HG03520 (cell line): ENCODE data around the gene LARGE1.
"Not testable (repeated sequence)": the region's sequence is repeated elsewhere in the genome, so short reads cannot be mapped to it uniquely, and the experiment has no call there.

Experiments
- ATAC-seq: cut with Tn5 transposase; IDR thresholded peaks from one replicate; pipeline ENCODE4 v1.9.1; 2021; ENCODE audit warnings: mild to moderate bottlenecking, moderate library complexity; ENCODE audit not compliant: unreplicated experiment

Gene LARGE1

DNA sequence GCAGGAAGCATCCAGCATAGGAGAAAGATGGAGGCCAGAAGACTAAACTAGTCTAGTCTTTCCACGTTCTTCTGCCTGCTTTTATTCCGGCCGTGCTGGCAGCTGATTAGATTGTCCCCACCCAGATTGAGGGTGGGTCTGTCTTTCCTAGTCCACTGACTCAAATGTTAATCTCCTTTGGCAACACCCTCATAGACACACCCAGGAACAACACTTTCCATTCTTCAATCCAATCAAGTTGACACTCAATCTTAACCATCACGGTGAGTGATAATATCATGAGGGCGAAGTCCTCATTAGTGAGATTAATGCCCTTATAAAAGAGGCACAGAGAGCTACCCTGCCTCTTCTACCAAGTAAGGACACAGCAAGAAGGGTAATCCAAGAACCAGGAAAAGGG lies 424.2 kb downstream of the LARGE1 start:
- no peak for ATAC-seq

DNA sequence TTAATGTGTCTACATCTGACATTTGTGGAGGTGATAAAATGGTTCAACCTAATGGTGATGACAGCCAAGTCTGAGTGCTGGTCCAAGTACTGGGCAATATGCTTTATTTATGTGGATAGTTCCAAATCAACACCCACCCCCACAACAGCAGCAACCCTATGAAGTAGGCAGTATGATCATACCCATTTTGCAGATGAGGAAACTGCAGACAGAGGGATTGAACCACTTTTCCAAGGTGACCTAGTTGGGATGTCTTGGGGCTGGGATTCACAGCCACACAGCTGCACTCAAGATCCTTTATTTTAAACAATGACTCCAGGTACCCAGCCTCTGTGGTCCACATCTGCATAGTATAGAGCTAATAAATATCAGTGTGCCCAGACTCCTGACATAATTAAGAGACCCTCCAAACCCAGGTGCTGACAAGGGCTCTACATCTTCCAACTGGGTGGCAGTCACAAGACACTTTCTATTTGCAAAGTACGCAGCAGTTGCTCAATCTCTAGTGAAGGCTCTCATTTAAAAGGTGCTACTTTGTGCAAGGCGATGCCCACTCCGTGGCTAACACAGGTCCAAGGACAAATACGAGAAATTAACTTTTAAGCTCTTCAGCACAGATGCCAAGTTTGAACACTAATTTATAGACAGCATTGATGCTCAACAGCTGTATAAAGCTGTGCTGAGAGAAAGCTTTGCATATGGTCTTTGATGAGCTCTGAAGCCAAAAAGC lies 426.6 kb downstream of the LARGE1 start:
- ATAC-seq, result no peak

DNA sequence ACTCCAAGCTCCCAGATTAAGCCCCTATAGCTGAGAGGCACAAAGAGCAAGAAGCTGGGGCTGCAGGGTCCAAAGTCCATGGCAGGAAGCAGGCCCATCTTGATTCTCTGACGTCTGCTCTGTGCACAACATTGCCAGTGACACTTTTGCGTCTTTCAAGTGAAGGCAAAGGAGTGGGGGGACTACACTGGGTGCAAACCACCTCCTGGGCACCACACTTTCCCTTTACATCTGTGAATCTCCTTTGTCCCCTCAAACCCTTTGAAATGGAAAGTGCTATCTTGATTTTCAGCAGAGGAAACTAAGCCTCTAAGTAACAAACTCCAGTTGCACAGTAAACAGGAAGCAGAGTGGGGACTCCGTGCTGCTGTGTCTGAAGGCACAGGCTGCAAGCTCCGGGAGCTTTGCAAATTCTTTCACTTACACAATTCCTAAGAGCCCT lies 428.0 kb downstream of the LARGE1 start:
- ATAC-seq, result no peak

DNA sequence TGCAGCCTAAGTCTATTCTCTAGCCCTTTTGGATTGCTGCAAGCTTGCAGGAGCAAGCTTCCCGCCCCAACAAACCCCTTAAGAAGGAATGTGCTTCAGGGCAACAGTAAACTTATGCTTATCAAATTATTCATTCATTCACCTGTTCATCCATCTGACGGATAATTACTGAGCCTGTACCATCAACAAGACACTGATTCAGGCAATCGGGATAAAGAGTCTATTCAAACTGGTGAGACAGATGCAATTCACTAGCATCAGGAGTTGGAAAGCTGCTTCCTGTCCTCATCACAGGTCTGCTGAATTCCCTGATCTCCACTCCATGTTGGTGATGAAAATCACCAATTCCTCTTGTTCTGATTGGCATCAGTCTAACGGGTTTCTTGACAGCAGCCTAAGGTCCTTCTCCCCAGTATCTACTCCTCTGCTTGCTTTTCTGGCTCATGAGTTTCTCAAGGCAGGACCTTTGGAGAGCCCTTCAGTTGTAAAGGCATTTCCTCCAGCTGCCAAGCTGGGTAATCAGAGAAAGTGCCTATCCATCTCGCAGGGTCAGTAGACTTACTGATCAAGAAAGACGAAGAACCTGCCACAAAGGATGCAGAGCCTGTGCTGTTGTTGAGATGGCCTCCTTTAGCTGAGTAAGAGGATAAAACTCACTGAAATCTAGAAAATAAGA lies 433.1 kb downstream of the LARGE1 start:
- no peak for ATAC-seq

DNA sequence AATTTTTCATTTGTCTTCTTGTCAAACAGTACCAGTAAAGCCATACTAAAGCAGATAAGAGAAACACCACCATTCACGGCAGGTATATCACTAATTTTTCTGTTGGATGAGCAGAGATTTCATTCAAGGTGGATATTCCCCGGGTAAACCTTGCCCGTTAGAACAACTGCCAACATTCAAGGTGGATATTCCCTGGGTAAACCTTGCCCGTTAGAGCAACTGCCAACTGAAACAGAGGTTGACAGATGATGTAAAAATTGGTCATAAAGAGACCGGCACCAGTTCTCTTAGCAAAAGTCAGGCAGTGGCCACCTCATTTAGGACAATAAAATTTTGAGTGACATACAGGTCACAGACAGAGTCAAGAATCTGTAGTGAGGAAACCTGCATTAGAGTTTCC lies 438.7 kb downstream of the LARGE1 start:
- no peak for ATAC-seq

DNA sequence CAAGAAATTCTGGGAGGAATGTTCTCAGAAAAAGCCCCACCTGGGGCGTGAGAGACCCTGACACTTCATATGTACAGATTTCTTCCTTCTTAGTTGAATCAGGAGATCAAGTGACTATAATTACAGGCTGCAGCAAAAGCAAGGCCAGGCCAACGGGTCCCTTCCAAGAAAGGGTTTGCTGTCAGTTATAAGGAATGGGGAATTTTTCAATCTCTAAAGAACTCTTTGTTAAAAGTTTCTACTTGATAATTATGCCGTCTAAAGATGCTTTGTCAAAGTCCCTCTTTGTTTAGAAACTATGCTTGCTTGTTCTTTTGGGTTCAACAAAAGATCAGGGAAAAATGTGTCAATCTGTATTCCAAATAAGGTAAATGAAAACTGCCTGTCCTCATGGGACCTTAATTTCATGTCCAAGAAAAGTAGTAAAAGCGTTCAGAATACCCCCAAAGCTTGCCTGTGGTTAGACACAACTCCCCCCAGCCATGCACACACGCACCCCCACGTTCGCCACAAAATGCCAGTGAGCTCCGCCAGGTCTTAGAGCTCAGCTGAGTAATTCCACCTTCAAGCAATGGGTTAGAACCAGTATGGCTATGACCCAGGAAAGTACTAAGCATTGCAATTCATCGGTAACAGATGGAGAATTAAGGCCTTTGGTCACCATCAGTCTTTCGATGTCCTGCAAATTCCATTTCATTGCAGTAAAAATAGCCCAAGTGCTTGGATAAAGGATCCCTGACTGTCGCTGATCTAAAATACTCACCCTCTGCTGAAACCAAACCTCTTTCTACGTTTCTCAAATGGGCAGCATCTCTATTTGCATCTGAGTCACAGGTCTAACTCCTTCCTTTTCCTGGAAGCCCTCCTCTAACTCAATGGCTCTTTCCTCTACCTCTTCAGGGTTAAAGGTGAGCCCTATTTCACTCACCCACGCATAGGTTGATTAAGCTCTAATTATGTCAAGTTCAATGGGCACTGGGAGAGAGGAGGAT lies 442.9 kb downstream of the LARGE1 start:
- ATAC-seq, result no peak

DNA sequence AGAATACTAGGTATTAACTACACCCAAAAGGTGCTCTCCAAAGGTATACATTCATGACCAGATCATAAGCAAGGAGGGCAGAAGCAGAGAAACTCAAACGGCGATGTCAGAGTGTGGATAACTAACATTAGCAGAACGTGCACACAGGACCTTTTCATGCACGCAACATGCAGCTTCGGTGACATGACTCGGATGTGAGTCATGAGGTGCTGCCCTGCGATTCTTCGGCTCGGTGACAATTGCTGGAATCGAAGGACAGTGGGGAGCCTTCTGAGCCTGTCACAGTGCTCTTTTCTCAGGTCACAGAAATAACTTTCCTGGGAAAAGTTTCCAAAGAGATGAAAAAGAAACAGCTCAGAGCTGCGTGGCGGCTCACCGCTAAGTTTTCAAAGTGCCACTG lies 443.6 kb downstream of the LARGE1 start:
- ATAC-seq, result no peak

DNA sequence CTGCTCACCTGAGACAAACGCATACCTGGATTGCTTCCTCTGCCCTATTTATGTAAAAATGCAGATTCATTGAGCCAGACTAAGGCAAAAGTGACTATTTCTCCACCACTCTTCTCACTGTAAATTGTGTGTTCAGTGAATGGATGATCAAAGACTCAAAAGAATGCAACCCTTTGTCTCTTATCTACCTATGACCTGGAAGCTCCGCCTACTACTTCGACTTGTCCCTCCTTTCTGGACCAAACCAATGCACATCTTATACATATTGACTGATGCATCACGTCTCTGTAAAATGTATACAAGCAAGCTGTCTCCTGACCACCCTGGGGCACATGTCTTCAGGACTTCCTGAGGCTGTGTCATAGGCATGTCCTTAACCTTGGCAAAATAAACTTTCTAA lies 444.1 kb downstream of the LARGE1 start:
- ATAC-seq, result no peak

DNA sequence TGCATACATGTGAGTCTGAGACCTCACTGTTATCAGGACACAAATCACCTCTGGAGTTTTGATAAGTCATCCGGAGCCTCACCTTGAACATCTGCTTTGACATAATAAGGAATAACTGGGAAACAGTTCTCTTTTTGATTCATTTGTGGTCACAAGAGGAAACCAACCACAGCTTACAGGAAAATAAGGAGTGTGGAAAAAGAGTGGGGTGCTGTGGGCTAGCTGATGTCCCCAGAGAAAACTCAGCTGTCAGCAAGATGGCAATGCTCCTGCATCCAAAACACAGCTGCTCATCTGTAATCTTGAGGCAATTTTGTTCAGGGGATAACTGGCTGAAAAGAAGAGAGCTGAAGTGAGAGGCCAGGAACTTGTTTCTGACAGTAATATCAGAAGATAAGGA lies 445.7 kb downstream of the LARGE1 start:
- no peak for ATAC-seq

DNA sequence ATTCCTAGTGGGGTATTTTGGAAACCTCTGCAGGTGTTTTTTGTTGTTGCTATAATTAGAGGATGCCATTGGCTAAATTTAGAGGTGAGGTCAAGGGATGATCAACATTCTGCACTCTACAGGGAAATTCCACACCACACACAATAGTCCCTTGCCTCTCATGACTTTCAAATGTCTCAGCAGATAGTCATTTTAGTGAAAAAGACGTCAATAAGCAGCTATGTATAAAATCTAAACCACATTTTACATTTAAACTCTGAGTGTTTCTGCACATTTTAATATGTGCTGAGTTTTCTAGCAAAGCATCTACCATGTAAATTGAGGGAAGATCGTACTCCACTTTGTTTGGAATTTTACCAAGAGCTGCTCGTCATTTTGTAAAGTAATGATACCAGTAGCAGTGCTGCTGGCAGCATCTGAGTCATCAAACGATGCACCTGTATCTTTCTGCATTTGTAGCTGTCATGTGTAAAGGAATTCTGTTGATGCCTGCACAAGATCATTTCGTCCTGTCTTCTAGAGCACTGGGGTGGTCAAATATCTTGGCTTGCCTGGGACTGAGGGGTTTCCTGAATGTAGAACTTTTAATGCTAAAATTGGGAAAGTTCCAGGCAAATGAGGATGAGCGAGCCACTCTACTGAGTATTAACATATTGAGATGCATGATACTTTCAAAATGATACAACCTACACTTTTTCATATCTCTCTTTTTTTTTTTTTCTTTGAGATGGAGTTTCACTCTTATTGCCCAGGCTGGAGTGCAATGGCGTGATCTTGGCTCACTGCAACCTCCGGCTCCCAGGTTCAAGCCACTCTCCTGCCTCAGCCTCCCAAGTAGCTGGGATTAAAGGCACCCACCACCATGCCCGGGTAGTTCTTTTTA lies 447.6 kb downstream of the LARGE1 start:
- ATAC-seq, result peak; percentile 52

DNA sequence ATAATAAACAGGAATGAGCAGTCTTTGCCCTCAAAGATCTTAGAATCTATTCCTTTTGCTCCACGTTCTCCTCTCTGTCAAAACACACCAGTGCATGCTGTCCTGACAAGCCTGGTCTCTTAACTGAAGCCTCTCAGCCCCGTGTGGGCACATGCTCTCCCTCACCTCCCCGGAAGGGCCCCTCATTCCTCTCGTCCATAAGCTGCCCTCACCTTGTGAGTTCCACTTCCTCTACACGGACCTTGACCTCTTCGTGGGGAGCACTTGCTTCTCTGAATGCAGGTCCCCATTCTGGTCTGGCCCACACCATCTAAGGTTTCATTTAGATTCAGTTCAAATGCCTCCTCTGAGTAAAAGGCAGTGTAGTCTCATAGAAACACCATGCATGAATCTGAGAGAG lies 449.8 kb downstream of the LARGE1 start:
- no peak for ATAC-seq

DNA sequence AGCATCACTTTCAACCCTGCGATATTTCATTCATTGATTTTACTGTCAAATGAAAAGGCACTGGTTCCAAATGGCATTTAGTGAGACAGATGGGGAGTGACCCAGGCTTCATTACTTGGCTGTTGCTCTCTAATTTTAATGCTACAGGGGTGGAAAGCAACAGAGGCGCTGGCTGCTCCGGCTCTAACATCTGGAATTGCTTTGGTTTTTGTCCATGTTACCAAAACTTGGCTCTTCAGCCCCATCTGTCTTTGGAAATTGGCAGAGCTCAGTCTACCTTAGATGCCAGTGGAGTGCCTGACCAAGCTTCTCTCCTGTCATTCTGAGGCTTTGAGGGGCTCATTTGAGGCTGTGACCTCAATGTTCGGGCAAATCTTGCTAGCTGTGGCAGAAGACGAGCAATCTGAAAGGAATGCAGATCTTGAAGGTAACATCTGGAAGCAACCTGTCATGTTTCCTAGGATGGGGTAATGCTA lies 452.6 kb downstream of the LARGE1 start:
- no peak for ATAC-seq

DNA sequence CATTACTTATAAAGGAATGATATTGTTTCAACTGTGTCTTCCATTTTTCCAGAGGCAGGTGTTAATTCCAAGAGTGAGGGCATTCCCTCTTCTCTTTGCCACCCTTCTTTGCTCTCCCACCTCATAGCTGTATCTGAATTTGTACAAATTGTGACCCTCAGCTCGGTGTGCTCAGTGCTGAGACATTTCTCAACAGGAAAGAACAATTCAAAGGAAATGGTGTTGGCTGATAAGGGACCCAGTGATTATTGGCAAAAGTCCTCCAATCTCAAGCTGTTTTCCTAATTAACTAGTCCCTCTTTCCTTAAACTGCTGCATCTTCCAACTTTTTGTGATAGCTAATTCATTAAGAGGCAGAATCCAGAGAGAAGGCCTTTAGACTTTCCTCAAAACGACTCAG lies 453.2 kb downstream of the LARGE1 start:
- ATAC-seq, result no peak

DNA sequence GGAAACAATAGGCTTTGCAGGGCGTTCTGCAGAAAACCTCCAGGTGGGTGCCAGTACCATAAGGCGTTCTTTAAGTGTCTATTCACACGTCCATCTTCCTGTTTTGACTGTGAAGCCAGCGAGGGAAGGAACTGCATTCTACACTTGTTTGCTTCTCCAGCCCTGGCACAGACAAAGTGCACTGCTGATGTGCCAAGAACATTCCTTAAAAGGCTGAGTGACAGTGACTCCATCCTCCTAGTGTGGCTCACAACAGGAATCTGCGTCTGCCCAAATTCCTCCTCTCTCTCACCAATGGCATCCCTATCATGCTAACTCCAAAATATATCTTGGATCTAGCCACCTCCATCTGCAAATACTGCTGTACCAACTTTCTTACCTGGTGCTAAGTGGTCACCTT lies 454.7 kb downstream of the LARGE1 start:
- no peak for ATAC-seq

DNA sequence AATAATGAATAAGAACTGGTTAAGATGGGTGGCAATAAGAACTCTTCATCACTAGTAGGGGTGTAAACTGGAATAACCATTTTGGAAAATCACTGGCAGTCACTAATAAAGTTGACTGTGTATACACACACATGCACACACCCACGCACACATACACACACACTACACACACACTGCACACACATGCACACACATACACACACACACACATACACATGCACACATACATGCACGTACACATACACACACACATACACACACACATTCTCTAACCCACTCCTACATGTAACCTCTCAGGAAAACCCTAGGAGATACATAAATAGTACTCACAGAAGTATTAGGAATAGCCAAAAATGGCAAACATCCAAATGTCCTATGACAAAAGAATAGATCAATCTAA lies 455.6 kb downstream of the LARGE1 start:
- ATAC-seq, result no peak

DNA sequence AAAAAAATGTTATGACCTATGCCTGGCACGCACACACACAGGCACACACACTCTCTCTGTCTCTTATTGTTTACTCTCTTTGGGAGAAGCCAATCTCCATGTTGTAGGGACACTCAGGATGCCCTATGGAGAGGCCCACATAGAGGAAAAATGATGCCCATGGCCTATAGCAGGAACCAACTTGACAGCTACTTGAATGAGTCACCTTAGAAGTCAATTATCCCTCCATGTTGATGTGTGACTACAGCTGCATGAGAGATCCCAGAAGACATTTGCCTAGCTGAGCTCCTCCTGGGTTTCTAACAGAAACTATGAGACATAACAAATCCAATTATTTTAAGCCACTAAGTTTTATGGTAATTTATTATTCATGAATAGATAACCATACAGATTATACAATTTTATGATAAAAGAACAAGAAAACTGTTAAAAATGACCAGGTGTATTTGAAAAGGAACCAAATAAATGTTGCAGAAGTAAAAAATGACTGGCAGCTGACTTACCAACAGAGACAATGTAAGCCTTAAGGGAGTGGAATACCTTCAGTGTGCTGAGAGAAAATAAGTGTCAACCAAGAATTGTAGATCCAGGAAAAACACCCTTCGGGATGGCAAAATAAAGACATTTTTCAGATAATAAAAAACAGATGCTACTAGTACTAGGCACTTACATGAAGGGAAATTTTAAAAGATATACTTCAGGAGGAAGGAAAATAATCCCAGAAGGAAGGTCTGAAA lies 458.4 kb downstream of the LARGE1 start:
- no peak for ATAC-seq

DNA sequence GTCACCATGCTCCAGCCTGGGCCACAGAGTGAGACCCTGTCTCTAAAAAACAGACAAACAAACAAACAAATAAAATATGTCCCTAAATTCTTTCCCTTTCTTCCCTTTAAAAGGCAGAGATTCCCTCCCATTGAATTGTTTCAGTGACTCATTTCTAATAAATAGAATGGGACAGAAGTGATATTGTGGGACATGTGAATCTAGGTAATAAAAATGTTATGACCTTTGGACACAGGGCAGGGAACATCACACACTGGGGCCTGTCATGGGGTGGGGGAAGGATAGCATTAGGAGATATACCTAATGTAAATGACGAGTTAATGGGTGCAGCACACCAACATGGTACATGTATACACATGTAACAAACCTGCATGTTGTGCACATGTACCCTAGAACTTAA lies 459.0 kb downstream of the LARGE1 start:
- ATAC-seq, result not testable (repeated sequence)

DNA sequence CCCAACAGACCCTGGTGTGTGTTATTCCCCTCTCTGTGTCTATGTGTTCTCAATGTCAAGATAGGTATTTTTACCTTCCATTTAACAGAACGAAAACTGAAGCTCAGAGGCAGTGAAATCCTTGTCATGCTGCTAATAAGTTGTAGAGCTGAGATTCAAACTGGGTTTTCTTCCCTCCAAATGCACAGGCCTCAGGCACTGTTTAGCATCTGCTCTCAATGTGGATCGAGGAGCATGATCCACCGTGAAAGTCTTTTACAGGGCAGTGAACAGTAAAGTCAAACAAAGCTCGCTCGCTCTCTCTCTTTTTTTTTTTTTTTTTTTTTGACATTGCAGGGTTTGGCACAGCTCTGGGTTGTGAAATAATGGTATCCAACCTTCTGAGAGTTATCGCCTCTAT lies 461.1 kb downstream of the LARGE1 start:
- ATAC-seq, result no peak

DNA sequence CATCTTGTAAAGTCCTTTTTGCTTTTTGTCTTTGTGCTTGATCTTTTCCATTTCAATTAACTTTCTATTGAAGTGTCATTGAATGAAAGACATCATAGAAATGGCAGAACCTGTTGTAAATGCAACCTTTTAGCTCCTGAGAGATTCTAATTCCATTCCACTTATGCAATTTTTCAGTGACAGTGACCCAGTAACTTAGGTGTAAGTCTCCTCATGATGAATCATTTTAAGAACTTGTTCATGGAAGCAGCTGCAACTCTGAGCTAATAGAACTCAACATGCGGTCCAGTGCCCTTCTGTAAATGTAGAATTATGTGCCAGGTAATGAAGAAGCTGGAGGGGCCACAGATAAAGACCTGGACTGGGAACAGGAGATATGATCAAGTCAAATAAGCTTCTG lies 463.8 kb downstream of the LARGE1 start:
- no peak for ATAC-seq

DNA sequence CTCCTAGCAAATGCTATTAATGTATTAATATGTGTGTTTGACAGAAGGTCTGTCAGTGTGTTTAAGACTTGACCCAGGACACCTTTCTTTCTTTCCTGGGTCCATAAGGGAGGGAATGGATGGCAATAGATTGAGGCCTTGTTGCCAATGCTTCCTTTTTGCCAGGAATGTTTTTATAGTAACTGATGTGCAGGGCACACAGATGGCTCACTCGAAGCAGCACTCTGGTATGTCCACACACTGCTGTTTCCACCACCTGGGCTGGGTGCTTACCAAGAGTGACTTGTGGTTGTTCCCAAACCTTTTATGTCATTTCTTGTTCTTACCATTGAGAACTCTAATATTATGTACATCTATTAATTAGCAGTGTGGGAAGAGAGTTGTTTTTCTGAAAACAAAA lies 465.2 kb downstream of the LARGE1 start:
- ATAC-seq, result no peak
